ENCODE results near the gene ACAN. TPM values are rescaled to one million over a fixed set of nuclear protein-coding genes. Genes with fewer than 3 reads are reported as not detected.
"Not testable (repeated sequence)": the region's sequence is repeated elsewhere in the genome, so short reads cannot be mapped to it uniquely, and the experiment has no call there.

Gene ACAN
- total and polyA plus RNA-seq, 5 donors from 2014 or later: 0.06 to 0.32 TPM; not detected in 3

DNA sequence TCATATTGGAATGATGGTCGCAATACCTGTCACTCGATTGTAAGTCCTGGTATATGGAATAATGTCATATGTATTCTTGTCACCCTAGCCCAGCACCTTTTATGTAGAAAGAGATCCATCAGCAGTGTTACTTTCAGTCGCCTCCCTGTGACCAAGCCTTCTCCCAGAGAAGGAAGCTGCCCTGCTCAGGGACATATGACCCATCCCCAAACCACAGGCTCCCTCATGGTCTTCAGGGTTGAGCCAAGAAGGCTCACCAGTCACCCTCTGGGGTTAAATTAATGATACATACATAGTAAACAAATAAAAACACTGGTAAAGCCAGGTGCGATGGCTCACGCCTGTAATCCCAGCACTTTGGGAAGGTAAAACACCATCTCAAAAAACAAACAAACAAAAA lies 114.5 kb downstream of the ACAN start:
- H3K27ac ChIP-seq (ENCODE audit: insufficient read depth, low read length, poor library complexity, severe bottlenecking): no peak overlapping the region
- no peak overlapping the region for H3K4me3 ChIP-seq (ENCODE audit: low read depth, low read length)
- H3K4me3 Mint-ChIP-seq: peak overlapping the region in 1 of 4 donors; percentile 49
- DNase-seq (no peak), ATAC-seq (ENCODE audit: low read depth in 2 of 2) (no peak)
- H3K9me3 Mint-ChIP-seq: peaks cover 0 to 3% (median 0%) of the 10 kb centered on the region in 7 donors
- H3K4me1 Mint-ChIP-seq: peaks cover 4 to 35% (median 17%) of the 10 kb centered on the region in 4 donors
- H3K27me3 ChIP-seq (ENCODE audit: control insufficient read depth, insufficient read depth, low read length): no peaks in the 10 kb centered on the region
- no peaks in the 10 kb centered on the region for H3K27me3 Mint-ChIP-seq
- peaks cover 11% of the 10 kb centered on the region for H3K4me1 ChIP-seq (ENCODE audit: control insufficient read depth, insufficient read depth, low read length, poor library complexity, severe bottlenecking)
- H3K9me3 ChIP-seq (ENCODE audit: control insufficient read depth in 2 of 2, low read length in 2 of 2): no peaks in the 10 kb centered on the region
- no peaks in the 10 kb centered on the region for H3K36me3 Mint-ChIP-seq
- peak overlapping the region in 2 of 3 donors; percentile 53 to 76 for H3K27ac Mint-ChIP-seq
- no peaks in the 10 kb centered on the region for H3K36me3 ChIP-seq (ENCODE audit: control insufficient read depth, insufficient read depth, low read length)

DNA sequence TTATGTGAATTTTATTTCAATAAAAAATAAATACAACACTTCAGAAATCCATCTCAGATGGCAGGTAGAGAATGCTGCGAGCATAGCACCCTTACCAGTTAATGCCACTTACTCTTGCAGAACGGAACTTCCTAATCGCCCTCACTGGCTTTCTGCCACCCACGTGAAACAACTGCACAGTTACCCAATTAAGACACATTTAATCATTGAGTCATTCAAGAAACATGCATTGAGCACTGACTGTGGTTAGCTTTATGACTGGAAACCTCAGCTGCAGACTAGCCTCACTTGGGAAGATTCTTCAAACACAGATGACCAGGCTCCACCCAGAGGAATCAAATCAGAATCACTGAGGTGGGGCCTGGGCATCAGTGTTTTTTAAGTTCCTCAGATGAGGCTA lies 115.5 kb downstream of the ACAN start:
- Mint-ChIP-seq H3K9me3 (peaks cover 0 to 3% (median 0%) of the 10 kb centered on the region in 7 donors), H3K27ac (peak overlapping the region in 2 of 3 donors; percentile 54 to 83), H3K27me3 (no peaks in the 10 kb centered on the region)

DNA sequence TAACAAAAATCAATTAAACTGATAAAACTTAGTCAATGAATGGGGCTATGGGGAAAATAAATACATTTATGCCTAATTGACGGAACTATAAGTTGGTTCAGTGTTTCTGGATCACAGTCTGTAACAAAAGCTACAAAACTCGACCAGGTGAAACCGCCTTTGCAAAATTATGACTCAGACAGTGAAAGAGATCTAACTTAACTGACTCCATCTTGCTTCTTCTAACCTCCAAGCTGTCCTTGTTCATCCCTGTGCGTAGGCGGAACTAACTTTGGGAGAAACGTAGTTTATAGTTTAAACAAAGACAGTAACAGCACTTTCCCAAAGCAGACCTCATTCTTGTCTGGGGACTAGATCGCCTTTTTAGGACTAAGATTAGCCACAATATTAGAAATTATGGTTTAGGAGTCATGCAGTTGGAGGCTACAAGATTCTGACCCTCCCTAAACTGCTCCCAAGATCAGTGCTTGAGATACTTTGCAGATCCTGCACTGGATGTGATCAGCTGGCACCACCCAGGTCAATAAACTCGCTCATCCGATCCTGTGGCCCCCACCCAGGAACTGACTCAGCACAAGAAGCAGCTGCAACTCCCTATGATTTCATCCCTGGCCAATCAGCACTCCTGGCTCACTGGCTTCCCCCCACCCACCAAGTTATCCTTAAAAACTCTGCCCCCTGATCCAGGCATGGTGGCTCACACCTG lies 117.1 kb downstream of the ACAN start:
- peaks cover 2 to 28% (median 12%) of the 10 kb centered on the region in 4 donors for H3K4me1 Mint-ChIP-seq
- H3K27me3 ChIP-seq (ENCODE audit: control insufficient read depth, insufficient read depth, low read length): no peaks in the 10 kb centered on the region
- H3K9me3 ChIP-seq (ENCODE audit: control insufficient read depth in 2 of 2, low read length in 2 of 2): no peaks in the 10 kb centered on the region
- peaks cover 4% of the 10 kb centered on the region for H3K4me1 ChIP-seq (ENCODE audit: control insufficient read depth, insufficient read depth, low read length, poor library complexity, severe bottlenecking)
- no peak overlapping the region for H3K4me3 ChIP-seq (ENCODE audit: low read depth, low read length)
- H3K27ac Mint-ChIP-seq: peak overlapping the region in 1 of 3 donors; percentile 1
- H3K9me3 Mint-ChIP-seq: peaks cover 0 to 3% (median 0%) of the 10 kb centered on the region in 7 donors
- H3K36me3 ChIP-seq (ENCODE audit: control insufficient read depth, insufficient read depth, low read length): no peaks in the 10 kb centered on the region
- no peak overlapping the region for H3K27ac ChIP-seq (ENCODE audit: insufficient read depth, low read length, poor library complexity, severe bottlenecking)
- H3K27me3 Mint-ChIP-seq: no peaks in the 10 kb centered on the region
- ATAC-seq (ENCODE audit: low read depth in 2 of 2) (no peak), DNase-seq (peak in 1 of 3 donors; percentile 69)
- peak overlapping the region in 1 of 4 donors; percentile 24 for H3K4me3 Mint-ChIP-seq
- no peaks in the 10 kb centered on the region for H3K36me3 Mint-ChIP-seq

More for the DNA sequence above, 115.5 kb downstream of the ACAN start:
- Mint-ChIP-seq H3K4me3 (peak overlapping the region in 1 of 4 donors; percentile 47), H3K36me3 (no peaks in the 10 kb centered on the region), H3K4me1 (peaks cover 1 to 30% (median 12%) of the 10 kb centered on the region in 4 donors)
- Histone ChIP-seq H3K4me3 (ENCODE audit: low read depth, low read length) (no peak overlapping the region), H3K27ac (ENCODE audit: insufficient read depth, low read length, poor library complexity, severe bottlenecking) (no peak overlapping the region), H3K36me3 (ENCODE audit: control insufficient read depth, insufficient read depth, low read length) (no peaks in the 10 kb centered on the region), H3K9me3 (ENCODE audit: control insufficient read depth in 2 of 2, low read length in 2 of 2) (no peaks in the 10 kb centered on the region), H3K4me1 (ENCODE audit: control insufficient read depth, insufficient read depth, low read length, poor library complexity, severe bottlenecking) (peaks cover 5% of the 10 kb centered on the region), H3K27me3 (ENCODE audit: control insufficient read depth, insufficient read depth, low read length) (no peaks in the 10 kb centered on the region)
- peak in 1 of 2 donors; percentile 48 for ATAC-seq (ENCODE audit: low read depth in 2 of 2)
- DNase-seq: peak in 1 of 3 donors; percentile 66

DNA sequence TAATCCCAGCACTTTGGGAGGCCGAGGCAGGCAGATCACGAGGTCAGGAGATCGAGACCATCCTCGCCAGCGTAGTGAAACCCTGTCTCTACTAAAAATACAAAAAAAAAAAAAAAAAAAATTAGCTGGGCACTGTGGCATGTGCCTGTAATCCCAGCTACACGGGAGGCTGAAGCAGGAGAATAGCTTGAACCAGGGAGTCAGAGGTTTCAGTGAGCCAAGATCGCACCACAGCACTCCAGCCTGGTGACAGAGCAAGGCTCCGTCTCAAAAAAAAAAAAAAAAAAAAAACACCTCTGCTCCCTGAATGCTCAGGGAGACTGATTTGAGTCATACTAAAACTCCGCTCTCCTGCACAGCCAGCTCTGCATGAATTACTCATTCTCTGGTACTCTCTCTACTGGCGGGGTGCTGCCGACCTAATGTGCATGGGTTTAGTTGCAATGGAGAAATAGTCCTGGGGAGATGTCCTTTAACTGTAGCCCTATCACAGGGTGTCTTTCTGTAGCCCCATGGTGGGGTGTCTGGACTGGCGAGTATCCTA lies 117.7 kb downstream of the ACAN start:
- not testable (repeated sequence) for H3K27ac Mint-ChIP-seq; H3K27me3 ChIP-seq (ENCODE audit: control insufficient read depth, insufficient read depth, low read length); H3K36me3 ChIP-seq (ENCODE audit: control insufficient read depth, insufficient read depth, low read length); H3K9me3 ChIP-seq (ENCODE audit: control insufficient read depth in 2 of 2, low read length in 2 of 2); H3K9me3 Mint-ChIP-seq; H3K4me1 ChIP-seq (ENCODE audit: control insufficient read depth, insufficient read depth, low read length, poor library complexity, severe bottlenecking); H3K4me3 ChIP-seq (ENCODE audit: low read depth, low read length); H3K27me3 Mint-ChIP-seq; H3K27ac ChIP-seq (ENCODE audit: insufficient read depth, low read length, poor library complexity, severe bottlenecking); H3K36me3 Mint-ChIP-seq; ATAC-seq (ENCODE audit: low read depth in 2 of 2)
- DNase-seq: peak in 1 of 3 donors; percentile 62
- Mint-ChIP-seq H3K4me3 (peak overlapping the region in 1 of 4 donors; percentile 62), H3K4me1 (peaks cover 2 to 28% (median 12%) of the 10 kb centered on the region in 4 donors)

Other genes with a start within 250 kb of the ACAN start
- gene AEN, start 182.1 kb upstream of the ACAN start, total RNA-seq: 52.4 TPM
- gene AEN, start 182.1 kb upstream of the ACAN start, polyA plus RNA-seq: 10 to 100 TPM; 28.7 to 37.7 (median 35.4) TPM
- gene ISG20, start 164.4 kb upstream of the ACAN start, total RNA-seq: 257 TPM
- gene ISG20, start 164.4 kb upstream of the ACAN start, polyA plus RNA-seq: 100 to 1,000 TPM; 724 to 832 (median 792) TPM
- gene HAPLN3, start 92.1 kb downstream of the ACAN start, total RNA-seq: 251 TPM
- gene HAPLN3, start 92.1 kb downstream of the ACAN start, polyA plus RNA-seq: 100 to 1,000 TPM in 1 of 4 donors, 10 to 100 TPM in 3; 76.8 to 108 (median 93.3) TPM
- 149 TPM for gene MFGE8, start 109.9 kb downstream of the ACAN start, total RNA-seq
- gene MFGE8, start 109.9 kb downstream of the ACAN start, polyA plus RNA-seq: 10 to 100 TPM; 14.0 to 15.4 (median 14.4) TPM

Data from CD4-positive, CD25-positive, alpha-beta regulatory T cell (primary cell).